A549 (cell line): ENCODE measurements around the gene PAXIP1.

Experiments used
- CTCF ChIP-seq: fragments of >200 bp; sonication (Bioruptor Twin); formaldehyde crosslinking; IDR thresholded peaks from 3 replicates; pipeline ENCODE4 v1.5.1; 2016
- TF ChIP-seq, protein P1 (sequence below): fragments of 150-350 bp; IDR thresholded peaks from 2 replicates; pipeline ENCODE4 v1.6.1; 2014; ENCODE audit warnings: low read depth, mild to moderate bottlenecking, low read length

- TF ChIP-seq, protein P1, sequence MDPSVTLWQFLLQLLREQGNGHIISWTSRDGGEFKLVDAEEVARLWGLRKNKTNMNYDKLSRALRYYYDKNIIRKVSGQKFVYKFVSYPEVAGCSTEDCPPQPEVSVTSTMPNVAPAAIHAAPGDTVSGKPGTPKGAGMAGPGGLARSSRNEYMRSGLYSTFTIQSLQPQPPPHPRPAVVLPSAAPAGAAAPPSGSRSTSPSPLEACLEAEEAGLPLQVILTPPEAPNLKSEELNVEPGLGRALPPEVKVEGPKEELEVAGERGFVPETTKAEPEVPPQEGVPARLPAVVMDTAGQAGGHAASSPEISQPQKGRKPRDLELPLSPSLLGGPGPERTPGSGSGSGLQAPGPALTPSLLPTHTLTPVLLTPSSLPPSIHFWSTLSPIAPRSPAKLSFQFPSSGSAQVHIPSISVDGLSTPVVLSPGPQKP = no peak
- TF ChIP-seq CTCF = no peak
Observed at GRCh38 chr7:154917808-154918160, 85.1 kb downstream of the PAXIP1 start.
